Measurements from ENCODE around the gene ZNF716. TPM values are rescaled to one million over a fixed set of nuclear protein-coding genes. Genes with fewer than 3 reads are reported as not detected.

The ZNF716 gene
- total and polyA plus RNA-seq, 2 of the 13 experiments (the other 11 are each of a cell fraction or from before 2014, with no cell fraction given), result not detected

DNA sequence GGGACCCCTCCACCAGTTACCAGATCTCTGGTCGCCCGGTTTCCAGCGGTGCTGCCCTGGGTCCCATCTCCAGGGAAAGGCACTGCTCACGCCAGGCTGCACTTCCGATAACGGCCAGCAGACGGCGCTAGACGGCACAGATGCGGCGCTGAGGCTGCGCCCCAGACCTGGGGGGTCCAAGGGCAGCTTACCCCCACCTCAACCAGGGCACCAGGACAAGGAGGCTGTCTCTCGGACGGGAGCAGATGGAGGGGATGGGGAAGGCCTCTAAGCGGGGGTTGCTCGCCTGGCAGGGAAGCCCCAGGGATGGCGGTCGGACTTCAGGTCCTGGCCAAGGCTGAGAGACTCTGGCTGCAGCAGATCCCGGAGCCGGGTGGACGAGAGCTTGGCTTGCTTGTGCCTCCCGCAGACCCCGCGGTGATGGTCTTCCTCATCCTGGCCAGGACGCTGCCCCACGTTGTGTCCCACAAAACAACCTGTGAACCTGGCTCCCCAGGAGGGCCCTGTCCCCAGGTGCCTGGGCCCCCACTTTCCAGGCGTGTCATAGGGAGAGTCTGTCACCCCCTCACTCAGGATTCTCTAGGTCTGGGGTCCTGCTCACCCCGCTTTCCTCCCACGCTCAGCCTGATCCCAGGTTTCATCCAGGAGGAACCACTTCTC is 23.9 kb upstream of the ZNF716 start:
- CTCF ChIA-PET (ENCODE audit: low intra/inter-chr PET ratio, low total read pairs), result no interaction called here
- 51% methylated on average over 18 of the region's 29 CpGs for WGBS (ENCODE audit: low lambda C conversion rate)
- Histone ChIP-seq H3K36me3 (replicated peaks in 1 of 2; ENCODE audit: control insufficient read depth in 1 of 2, insufficient read depth in 2 of 2, low read length in 2 of 2) (no peaks in the 10 kb centered on the region), H3K4me2 (ENCODE audit: low read depth, low read length) (no peak overlapping the region), H3K27me3 (ENCODE audit: control insufficient read depth in 1 of 2, insufficient read depth in 2 of 2, low read length in 2 of 2) (no peaks in the 10 kb centered on the region), H3K4me3 (replicated peaks in 1 of 3; ENCODE audit: insufficient read depth in 1 of 3, low read depth in 2 of 3, low read length in 3 of 3) (no peak overlapping the region), H3K9me3 (ENCODE audit: low read length) (peaks cover 88% of the 10 kb centered on the region), H4K20me1 (ENCODE audit: insufficient read depth, low read length) (no peaks in the 10 kb centered on the region), H3K79me2 (ENCODE audit: insufficient read depth, low read length) (no peaks in the 10 kb centered on the region), H3K4me1 (ENCODE audit: insufficient read depth, low read length) (no peaks in the 10 kb centered on the region), H3K27ac (ENCODE audit: extremely low read length, insufficient read depth, low read length) (no peak overlapping the region), H3K9ac (ENCODE audit: insufficient read depth, low read depth, low read length) (no peak overlapping the region), H2AFZ (ENCODE audit: low read length) (no peak overlapping the region)
- intact Hi-C loops (cut with micrococcal nuclease; ENCODE audit: unreplicated experiment) (no loop called here), in situ Hi-C loops (cut with HindIII; ENCODE audit: extremely low pct_ligation_motif_present, low pct_unique_long_range_greater_than_20kb) (no loop called here)
- no peak for FAIRE-seq
- TF ChIP-seq, protein P1, sequence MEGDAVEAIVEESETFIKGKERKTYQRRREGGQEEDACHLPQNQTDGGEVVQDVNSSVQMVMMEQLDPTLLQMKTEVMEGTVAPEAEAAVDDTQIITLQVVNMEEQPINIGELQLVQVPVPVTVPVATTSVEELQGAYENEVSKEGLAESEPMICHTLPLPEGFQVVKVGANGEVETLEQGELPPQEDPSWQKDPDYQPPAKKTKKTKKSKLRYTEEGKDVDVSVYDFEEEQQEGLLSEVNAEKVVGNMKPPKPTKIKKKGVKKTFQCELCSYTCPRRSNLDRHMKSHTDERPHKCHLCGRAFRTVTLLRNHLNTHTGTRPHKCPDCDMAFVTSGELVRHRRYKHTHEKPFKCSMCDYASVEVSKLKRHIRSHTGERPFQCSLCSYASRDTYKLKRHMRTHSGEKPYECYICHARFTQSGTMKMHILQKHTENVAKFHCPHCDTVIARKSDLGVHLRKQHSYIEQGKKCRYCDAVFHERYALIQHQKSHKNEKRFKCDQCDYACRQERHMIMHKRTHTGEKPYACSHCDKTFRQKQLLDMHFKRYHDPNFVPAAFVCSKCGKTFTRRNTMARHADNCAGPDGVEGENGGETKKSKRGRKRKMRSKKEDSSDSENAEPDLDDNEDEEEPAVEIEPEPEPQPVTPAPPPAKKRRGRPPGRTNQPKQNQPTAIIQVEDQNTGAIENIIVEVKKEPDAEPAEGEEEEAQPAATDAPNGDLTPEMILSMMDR (CRISPR knock-in tag; IDR thresholded peaks at IDR 0.05), result 0 out of 2 replicates have a peak, but pooled peaks have one; percentile 14
- TF ChIP-seq ARNTL (CRISPR knock-in tag; IDR thresholded peaks at IDR 0.05) (no peak), KAT7 (CRISPR knock-in tag; IDR thresholded peaks at IDR 0.05; ENCODE audit: borderline replicate concordance) (no peak), SMAD3 (CRISPR knock-in tag; IDR thresholded peaks at IDR 0.05) (no peak)
- TF ChIP-seq, protein P2, sequence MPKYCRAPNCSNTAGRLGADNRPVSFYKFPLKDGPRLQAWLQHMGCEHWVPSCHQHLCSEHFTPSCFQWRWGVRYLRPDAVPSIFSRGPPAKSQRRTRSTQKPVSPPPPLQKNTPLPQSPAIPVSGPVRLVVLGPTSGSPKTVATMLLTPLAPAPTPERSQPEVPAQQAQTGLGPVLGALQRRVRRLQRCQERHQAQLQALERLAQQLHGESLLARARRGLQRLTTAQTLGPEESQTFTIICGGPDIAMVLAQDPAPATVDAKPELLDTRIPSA (CRISPR knock-in tag; IDR thresholded peaks at IDR 0.05; ENCODE audit: borderline replicate concordance), result no peak
- BruUV-seq (replicated peaks), result no TSS peak
- no peak for ATAC-seq
- POLR2A ChIA-PET, result no interaction called here
- no peak for DNase-seq (ENCODE audit: low spot score)

DNA sequence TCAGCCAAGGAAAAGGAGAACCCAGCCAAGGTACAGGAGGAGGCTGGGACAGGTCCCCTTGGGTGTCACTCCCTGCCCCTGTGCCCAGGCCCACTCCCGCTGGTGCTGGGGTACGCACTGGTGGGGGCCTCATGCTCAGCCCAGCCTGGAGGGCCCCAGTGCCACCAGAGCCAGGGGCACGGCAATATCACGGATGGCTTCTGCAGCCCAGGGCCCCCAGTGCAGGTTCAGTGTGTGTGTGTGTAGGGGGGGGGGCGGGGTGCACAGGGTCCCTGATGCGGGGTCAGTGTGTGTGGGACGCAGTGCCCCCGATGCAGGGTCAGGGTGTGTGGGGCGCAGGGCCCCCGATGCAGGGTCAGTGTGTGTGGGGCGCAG is 23.4 kb upstream of the ZNF716 start:
- WGBS (ENCODE audit: low lambda C conversion rate), result 100% methylated on average over 1 of the region's 11 CpGs
- Histone ChIP-seq H3K9me3 (ENCODE audit: low read length) (peaks cover 85% of the 10 kb centered on the region), H2AFZ (ENCODE audit: low read length) (no peak overlapping the region), H4K20me1 (ENCODE audit: insufficient read depth, low read length) (no peaks in the 10 kb centered on the region), H3K27ac (ENCODE audit: extremely low read length, insufficient read depth, low read length) (no peak overlapping the region), H3K4me2 (ENCODE audit: low read depth, low read length) (no peak overlapping the region), H3K79me2 (ENCODE audit: insufficient read depth, low read length) (no peaks in the 10 kb centered on the region), H3K27me3 (ENCODE audit: control insufficient read depth in 1 of 2, insufficient read depth in 2 of 2, low read length in 2 of 2) (no peaks in the 10 kb centered on the region), H3K9ac (ENCODE audit: insufficient read depth, low read depth, low read length) (no peak overlapping the region), H3K36me3 (replicated peaks in 1 of 2; ENCODE audit: control insufficient read depth in 1 of 2, insufficient read depth in 2 of 2, low read length in 2 of 2) (no peaks in the 10 kb centered on the region), H3K4me3 (replicated peaks in 1 of 3; ENCODE audit: insufficient read depth in 1 of 3, low read depth in 2 of 3, low read length in 3 of 3) (no peak overlapping the region), H3K4me1 (ENCODE audit: insufficient read depth, low read length) (no peaks in the 10 kb centered on the region)
- ChIA-PET POLR2A (no interaction called here), CTCF (ENCODE audit: low intra/inter-chr PET ratio, low total read pairs) (no interaction called here)
- in situ Hi-C loops (cut with HindIII; ENCODE audit: extremely low pct_ligation_motif_present, low pct_unique_long_range_greater_than_20kb) (no loop called here), intact Hi-C loops (cut with micrococcal nuclease; ENCODE audit: unreplicated experiment) (no loop called here)
- TF ChIP-seq, protein P3, sequence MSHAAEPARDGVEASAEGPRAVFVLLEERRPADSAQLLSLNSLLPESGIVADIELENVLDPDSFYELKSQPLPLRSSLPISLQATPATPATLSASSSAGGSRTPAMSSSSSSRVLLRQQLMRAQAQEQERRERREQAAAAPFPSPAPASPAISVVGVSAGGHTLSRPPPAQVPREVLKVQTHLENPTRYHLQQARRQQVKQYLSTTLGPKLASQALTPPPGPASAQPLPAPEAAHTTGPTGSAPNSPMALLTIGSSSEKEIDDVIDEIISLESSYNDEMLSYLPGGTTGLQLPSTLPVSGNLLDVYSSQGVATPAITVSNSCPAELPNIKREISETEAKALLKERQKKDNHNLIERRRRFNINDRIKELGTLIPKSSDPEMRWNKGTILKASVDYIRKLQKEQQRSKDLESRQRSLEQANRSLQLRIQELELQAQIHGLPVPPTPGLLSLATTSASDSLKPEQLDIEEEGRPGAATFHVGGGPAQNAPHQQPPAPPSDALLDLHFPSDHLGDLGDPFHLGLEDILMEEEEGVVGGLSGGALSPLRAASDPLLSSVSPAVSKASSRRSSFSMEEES (CRISPR knock-in tag; IDR thresholded peaks at IDR 0.05), result no peak
- TF ChIP-seq ZNF263 (CRISPR knock-in tag; IDR thresholded peaks at IDR 0.05) (no peak), CBX5 (CRISPR knock-in tag; IDR thresholded peaks at IDR 0.05; ENCODE audit: borderline replicate concordance) (no peak), HNRNPL (IDR thresholded peaks at IDR 0.05; ENCODE audit: low read depth, low read length) (no peak), KLF16 (CRISPR knock-in tag; IDR thresholded peaks at IDR 0.05) (no peak), ZNF614 (CRISPR knock-in tag; IDR thresholded peaks at IDR 0.05; ENCODE audit: borderline replicate concordance) (no peak)
- TF ChIP-seq, protein P4, sequence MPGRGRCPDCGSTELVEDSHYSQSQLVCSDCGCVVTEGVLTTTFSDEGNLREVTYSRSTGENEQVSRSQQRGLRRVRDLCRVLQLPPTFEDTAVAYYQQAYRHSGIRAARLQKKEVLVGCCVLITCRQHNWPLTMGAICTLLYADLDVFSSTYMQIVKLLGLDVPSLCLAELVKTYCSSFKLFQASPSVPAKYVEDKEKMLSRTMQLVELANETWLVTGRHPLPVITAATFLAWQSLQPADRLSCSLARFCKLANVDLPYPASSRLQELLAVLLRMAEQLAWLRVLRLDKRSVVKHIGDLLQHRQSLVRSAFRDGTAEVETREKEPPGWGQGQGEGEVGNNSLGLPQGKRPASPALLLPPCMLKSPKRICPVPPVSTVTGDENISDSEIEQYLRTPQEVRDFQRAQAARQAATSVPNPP (CRISPR knock-in tag; IDR thresholded peaks at IDR 0.05), result no peak
- no peak for DNase-seq (ENCODE audit: low spot score)
- ATAC-seq, result no peak
- BruUV-seq (replicated peaks), result no TSS peak
- no peak for FAIRE-seq
